Cerebellar cortex (tissue), 1 donor: ENCODE measurements around the gene SLC25A43.

Experiments
- DNase-seq: peaks from one replicate; pipeline ENCODE4 v3.0.0-alpha.2; 2015; ENCODE audit warnings: low spot score

SLC25A43 gene

GRCh38 chrX:119500061-119500800, 101.1 kb downstream of the SLC25A43 start:
- no peak for DNase-seq

GRCh38 chrX:119501511-119502148, 102.5 kb downstream of the SLC25A43 start:
- DNase-seq: no peak

GRCh38 chrX:119502727-119503483, 103.8 kb downstream of the SLC25A43 start:
- DNase-seq: peak; percentile 26

- peak; percentile 57 for DNase-seq
Measured at GRCh38 chrX:119503484-119503861, 104.3 kb downstream of the SLC25A43 start.
